NCI-H2227 treated with DMSO at 0.1 percent for 48 hours (cell line): ENCODE data around the gene CD38.
"Not testable (repeated sequence)": the region's sequence is repeated elsewhere in the genome, so short reads cannot be mapped to it uniquely, and the experiment has no call there.

Experiments used
- DNase-seq: peaks from one replicate; lab custom pipeline; 2025; lab: John Stamatoyannopoulos, UW

The CD38 gene

DNA sequence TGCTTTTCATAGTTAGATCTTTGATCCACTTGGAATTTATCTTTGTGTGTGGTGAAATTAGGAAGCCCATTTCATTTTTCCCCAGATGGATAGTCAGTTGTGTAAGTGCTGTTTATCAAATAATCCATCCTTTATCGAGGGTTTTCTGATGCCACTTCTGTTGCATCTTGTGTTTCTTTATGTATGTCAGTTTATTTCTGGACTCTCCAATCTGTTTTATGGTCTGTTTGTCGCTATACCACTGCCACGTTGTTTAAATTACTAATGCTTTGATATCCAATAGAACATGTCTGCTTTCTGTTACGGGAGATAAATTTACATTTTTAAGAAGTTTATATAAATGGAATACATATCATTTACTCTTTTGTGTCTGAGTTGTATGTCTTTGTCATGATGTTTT is 21.0 kb downstream of the CD38 start:
- DNase-seq, result no peak

DNA sequence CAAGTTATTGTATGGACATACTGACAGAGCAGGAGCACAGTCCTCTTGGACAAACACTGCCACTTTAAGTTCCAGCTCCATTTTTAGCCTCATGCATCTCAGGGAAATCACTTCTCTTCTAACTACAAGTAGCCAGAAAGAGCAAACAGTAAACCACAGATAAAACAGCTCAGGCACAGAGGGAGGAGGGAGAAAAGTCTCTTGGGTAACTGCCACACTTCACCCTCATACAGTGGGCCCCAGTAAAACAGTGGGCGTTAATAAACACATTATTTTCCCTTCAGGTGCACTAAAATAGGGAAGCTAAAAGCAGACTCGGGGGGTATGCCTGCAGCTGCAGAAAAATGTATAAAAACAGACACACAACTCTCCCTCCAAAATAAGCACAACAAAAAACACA is 21.6 kb downstream of the CD38 start:
- DNase-seq, result no peak

- DNase-seq, result not testable (repeated sequence)
These were observed 24.4 kb downstream of the CD38 start for GRCh38 chr4:15802497-15802896.

- no peak for DNase-seq
These were observed 27.7 kb downstream of the CD38 start for GRCh38 chr4:15805583-15806517.

- DNase-seq, result no peak
These were observed 30.9 kb downstream of the CD38 start for GRCh38 chr4:15809058-15809457.

GRCh38 chr4:15809466-15809865 is 31.3 kb downstream of the CD38 start:
- DNase-seq, result no peak

DNA sequence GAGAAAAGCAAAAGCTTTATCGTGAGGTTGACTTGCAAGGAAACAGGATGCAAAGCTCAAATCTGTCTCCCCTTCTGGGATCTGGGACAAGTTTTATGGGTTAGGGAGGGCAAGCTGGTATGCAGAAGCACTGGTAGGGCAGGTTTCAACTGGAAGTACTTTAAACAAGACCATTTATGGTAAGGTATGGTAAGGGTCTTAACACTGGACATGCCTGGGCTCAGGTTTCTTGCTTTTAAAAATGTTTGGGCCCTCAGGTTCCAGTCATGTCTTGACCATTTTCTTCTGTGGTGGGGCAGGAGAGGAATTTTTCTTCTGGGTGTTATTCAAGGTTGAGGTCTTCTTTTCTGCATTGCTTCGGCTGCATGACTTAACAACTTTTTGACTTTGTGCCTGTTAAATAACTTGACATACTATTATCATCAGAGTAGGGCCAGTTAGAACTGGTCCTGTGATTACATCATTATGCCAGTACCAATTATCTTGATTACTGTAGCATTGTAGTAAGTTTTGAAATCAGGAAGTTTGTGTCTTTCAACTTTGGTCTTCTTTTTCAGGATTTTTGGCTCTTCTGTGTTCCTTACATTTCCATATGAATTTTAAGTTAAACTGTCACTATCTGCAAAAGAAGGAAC is 33.7 kb downstream of the CD38 start:
- no peak for DNase-seq

DNA sequence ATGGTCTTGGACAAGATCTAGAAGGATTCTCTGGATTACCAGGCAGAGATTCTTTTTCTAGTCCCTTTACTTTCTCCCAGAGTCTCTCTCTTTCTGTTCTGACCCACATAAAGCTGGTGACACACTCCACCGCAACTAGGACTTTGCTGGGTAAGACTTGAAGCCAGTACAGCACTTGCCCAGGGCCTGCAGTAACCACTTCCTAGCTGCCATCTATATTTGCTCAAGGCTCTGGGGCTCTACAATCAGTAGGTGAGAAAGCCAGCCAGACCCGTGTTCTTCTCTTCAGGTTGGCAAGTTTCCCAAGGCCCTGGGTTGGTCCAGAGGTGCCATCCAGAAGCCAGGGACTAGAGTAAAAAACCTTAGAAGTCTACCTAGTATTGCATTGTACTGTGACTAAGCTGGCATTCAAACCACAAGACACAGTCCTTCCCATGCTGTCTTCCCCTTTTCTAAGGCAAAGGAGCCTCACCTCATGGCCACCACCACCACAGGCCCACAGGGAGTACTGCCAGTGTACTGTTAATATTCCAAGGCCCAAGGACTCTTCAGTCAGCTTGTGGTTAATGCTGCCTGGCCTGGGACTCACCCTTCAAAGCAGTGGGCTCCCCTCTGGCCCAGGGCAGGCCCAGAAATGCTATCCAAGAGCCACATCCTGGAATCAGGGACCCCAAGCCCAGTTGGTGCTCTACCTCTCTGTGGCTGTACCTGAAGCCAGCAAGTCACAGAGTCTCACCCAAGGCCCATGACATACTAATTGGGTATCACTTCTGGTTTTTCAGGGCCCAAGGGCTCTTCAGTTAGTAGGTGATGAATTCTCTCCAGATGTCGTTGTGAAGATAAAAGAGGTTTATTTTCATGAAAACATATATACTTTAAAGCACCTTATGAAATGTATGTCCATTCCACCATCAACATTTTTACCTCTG is 54.7 kb downstream of the CD38 start:
- DNase-seq, result no peak

DNA sequence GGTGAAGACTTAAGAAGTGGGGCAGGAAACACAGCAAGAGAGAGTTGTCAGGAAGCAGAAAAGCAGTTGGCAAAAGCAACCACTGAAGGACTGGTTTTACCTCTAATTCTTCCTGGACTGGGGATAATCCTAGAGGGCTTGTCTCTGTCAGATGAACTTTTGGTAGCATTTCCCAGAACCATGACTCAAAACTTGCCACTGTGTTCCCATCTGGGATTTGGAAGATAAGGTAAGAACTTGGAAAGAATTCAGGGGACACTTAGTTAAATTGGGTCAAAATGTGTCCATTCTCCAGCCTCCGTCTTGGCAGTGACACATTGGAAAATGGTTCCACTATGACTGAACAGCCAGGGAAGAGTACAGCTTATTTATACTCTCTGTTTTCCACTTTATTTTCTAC is 55.7 kb downstream of the CD38 start:
- no peak for DNase-seq

DNA sequence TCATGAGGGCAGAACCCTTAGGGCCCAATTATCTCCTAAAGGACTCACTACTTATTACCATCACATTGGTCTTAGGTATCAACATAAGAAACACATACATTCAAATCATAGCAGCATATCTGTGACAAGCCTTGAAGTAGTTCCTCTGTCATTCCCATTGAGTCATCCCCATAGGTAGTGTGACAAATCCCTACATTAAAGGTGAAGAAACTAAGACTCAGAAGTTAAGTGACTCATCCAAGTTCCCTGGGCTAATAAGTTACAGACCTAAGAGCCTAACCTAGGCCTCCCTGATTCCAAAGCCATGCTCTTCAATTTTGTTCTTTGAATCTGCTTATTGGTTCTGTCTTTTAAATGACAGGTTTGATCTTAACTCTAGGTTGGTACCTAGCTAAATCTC is 58.2 kb downstream of the CD38 start:
- no peak for DNase-seq

- no peak for DNase-seq
These were observed 59.5 kb downstream of the CD38 start for GRCh38 chr4:15837591-15837990.

DNA sequence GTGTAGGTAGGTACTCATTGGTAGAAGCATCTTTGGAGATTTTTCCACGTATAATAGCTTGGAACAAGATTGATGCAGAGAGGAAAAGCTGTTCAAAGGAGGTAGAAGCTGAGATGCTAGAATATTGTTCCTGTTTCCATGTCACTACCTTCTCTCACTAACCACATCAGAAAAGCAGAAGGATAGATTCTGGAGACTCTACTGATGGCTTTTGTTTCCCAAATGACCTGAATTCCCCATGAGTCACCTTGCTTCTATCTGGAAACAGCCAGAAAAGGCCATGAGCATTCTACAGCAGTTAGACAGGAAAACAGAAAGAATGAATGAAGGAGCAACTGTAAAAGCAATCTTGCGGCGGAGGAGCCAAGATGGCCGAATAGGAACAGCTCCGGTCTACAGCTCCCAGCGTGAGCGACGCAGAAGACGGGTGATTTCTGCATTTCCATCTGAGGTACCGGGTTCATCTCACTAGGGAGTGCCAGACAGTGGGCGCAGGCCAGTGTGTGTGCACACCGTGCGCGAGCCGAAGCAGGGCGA is 63.1 kb downstream of the CD38 start:
- not testable (repeated sequence) for DNase-seq

DNA sequence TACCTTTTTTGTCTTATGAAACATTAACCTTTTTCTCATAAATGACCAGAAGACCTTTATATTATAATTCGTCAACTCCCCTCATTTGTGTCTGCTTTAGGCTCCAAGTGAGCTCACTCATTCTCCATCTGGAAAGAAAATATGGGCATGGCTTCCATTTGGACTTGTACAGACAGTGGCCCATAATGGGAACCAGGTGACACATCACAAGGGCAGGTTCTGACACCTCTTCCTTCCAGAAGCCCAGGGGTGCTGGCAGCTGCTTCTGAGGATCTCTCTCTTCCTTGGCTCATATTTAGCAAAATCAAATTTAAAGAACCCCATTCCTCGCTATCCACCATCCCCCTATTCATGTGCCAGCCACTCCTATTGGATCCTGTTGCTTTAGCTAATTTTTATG is 69.6 kb downstream of the CD38 start:
- DNase-seq, result no peak

DNA sequence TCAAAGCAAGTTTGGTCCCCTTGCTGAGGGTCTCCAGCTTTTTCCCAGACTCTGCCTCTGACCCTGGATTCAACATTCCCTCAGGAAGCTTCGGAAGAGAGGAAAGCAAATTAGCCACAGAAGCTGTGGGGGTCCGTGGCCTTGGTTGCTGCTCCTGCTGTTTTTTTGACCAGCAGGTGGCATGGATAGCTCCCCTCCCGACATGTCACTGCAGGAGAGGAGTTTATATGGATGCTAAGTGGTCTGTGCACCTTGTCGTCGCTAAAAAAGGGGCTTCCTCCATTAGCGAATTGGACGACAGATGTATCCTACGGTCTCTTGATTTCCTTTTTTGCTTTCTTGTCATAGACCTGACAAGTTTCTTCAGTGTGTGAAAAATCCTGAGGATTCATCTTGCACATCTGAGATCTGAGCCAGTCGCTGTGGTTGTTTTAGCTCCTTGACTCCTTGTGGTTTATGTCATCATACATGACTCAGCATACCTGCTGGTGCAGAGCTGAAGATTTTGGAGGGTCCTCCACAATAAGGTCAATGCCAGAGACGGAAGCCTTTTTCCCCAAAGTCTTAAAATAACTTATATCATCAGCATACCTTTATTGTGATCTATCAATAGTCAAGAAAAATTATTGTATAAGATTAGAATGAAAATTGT is 70.2 kb downstream of the CD38 start:
- DNase-seq, result no peak

DNA sequence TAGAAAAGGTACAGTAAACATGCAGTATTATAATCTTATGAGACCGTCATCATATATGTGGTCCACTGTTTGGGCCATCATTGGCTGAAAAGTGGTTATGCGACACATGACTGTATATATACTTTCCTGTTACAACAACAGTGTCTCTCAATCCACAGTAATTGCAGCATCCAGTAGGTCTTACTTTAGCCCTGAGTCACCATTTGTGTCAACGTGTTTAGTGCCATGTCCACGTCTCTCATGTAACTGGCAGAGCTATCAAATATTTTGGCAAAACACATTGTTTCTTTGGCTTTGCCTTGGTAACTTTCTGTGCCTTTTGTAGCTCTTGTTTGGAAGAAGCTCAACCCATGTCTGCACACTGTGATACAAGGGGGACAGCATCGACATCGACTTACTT is 73.8 kb downstream of the CD38 start:
- DNase-seq, result no peak

DNA sequence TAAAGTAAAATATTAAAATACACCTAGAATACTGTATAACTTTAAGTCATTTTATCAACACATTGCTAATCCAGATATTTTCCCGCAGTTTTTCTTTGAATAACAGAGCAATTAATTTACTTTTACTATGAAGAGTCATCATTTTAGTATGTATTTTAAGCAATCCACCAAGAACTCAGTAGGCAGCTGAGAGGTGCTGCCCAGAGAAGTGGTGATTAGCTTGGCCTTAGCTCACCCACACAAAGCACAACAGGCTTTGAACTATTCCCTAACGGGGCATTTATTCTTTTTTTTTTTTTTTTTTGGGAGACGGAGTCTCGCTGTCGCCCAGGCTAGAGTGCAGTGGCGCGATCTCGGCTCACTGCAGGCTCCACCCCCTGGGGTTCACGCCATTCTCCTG is 74.4 kb downstream of the CD38 start:
- no peak for DNase-seq

DNA sequence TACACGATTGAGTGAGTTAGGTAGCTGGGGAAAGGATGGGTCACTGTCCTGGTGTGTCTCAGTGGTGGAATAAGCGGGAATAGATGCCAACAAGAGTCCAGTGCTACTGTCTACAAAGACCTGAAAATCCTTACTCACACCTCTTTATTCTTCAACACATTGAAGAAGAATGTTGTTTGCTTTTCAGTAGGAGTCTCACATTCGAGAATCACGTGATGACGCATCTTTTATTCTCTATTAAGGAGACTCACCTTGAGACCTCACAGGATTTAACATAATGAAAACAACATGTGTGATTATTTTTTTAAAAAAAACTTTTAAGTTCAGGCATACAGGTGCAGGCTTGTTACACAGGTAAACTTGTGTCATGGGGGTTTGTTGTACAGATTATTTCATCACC is 75.2 kb downstream of the CD38 start:
- DNase-seq, result no peak

GRCh38 chr4:15855804-15856475 is 77.8 kb downstream of the CD38 start:
- no peak for DNase-seq

DNA sequence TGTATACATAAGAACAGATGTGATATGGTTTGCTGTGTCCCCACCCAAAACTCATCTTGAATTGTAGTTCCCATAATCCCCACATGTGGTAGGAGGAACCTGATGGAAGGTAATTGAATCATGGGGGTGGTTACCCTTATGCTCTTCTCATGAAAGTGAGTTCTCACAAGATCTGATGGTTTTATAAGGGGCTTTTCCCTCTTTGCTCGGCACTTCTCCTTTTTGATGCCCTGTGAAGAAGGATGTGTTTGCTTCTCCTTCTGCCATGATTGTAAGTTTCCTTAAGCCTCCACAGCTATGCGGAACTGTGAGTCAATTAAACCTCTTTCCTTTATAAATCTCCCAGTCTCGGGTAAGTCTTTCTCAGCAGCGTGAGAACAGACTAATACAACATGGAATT is 83.1 kb downstream of the CD38 start:
- not testable (repeated sequence) for DNase-seq

GRCh38 chr4:15864651-15865566 is 86.8 kb downstream of the CD38 start:
- DNase-seq, result no peak
